Loucy (cell line): ENCODE data around the gene GABPA.

Source experiments
- H2AFZ ChIP-seq: fragments of 200-600 bp; sonication (generic); 2 replicates; pipeline ENCODE4 v1.6.0; 2016; ENCODE audit warnings: antibody characterized with exemption, mild to moderate bottlenecking, low read length, moderate library complexity
- H3F3A ChIP-seq: fragments of 200-600 bp; 2 replicates; pipeline ENCODE4 v1.6.0; 2016; ENCODE audit warnings: antibody characterized with exemption, low read depth, mild to moderate bottlenecking
- H3K27me3 ChIP-seq: fragments of 200-600 bp; sonication (generic); 2 replicates; pipeline ENCODE4 v1.6.1; 2014; ENCODE audit warnings: low read length, mild to moderate bottlenecking; ENCODE audit not compliant: insufficient read depth, poor library complexity, severe bottlenecking
- H3K36me3 ChIP-seq: fragments of 200-600 bp; sonication (generic); 2 replicates; pipeline ENCODE4 v1.6.1; 2016; ENCODE audit warnings: low read length; ENCODE audit not compliant: insufficient read depth
- H3K4me1 ChIP-seq: fragments of 200-600 bp; sonication (generic); 2 replicates; pipeline ENCODE4 v1.5.1; 2014; ENCODE audit warnings: low read length, mild to moderate bottlenecking; ENCODE audit not compliant: insufficient read depth, poor library complexity, severe bottlenecking
- H3K4me2 ChIP-seq: fragments of 200-600 bp; sonication (generic); 2 replicates; pipeline ENCODE4 v1.6.0; 2014; ENCODE audit warnings: antibody characterized with exemption, low read length, low read depth, mild to moderate bottlenecking; ENCODE audit not compliant: poor library complexity, severe bottlenecking
- H3K4me3 ChIP-seq: fragments of 200-600 bp; sonication (generic); 2 replicates; pipeline ENCODE4 v1.5.1; 2014; ENCODE audit warnings: low read length, mild to moderate bottlenecking, mixed read lengths; ENCODE audit not compliant: poor library complexity, severe bottlenecking
- H3K79me2 ChIP-seq: fragments of 200-600 bp; sonication (generic); 2 replicates; pipeline ENCODE4 v1.6.1; 2014; ENCODE audit warnings: low read length; ENCODE audit not compliant: insufficient read depth
- H3K9ac ChIP-seq: fragments of 200-600 bp; sonication (generic); 2 replicates; pipeline ENCODE4 v1.6.0; 2014; ENCODE audit warnings: mild to moderate bottlenecking, low read depth, low read length, moderate library complexity; ENCODE audit not compliant: poor library complexity, severe bottlenecking
- H3K9me2 ChIP-seq: fragments of 200-600 bp; sonication (generic); replicated peaks from 2 replicates; pipeline ENCODE4 v1.6.1; 2016; ENCODE audit warnings: low read depth, low read length, mixed read lengths
- H3K9me3 ChIP-seq: fragments of 200-600 bp; sonication (generic); 2 replicates; pipeline ENCODE4 v1.6.1; 2014; ENCODE audit warnings: mild to moderate bottlenecking, antibody characterized with exemption, low read length, low read depth; ENCODE audit not compliant: insufficient read depth
- H4K20me1 ChIP-seq: fragments of 200-600 bp; sonication (generic); 2 replicates; pipeline ENCODE4 v1.6.0; 2014; ENCODE audit warnings: antibody characterized with exemption, low read length, mild to moderate bottlenecking; ENCODE audit not compliant: insufficient read depth, poor library complexity, severe bottlenecking
- EZH2phosphoT487 ChIP-seq: fragments of 200-600 bp; IDR thresholded peaks from 2 replicates; pipeline ENCODE4 v1.6.1; 2018; ENCODE audit warnings: antibody characterized with exemption, mild to moderate bottlenecking, moderate library complexity, borderline replicate concordance
- TF ChIP-seq, protein P1 (sequence below): fragments of 200-600 bp; sonication (generic); conservative IDR thresholded peaks from 2 replicates; pipeline ENCODE4 v1.5.1; 2014; ENCODE audit warnings: mild to moderate bottlenecking, antibody characterized with exemption, low read length

The GABPA gene

DNA sequence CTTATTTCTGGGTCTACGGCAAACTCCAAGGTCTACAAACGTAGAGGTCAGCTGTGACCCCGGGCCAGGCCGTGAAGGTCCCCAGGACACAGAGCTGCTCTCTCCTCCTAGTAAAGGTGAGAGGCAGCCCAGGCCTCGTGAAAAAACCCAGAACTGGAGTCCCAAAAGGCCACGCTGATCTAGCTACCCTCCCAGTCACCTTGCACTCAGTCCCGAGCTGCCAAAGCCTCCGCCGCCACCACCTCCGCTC lies 193 bp upstream of the GABPA start:
- Histone ChIP-seq H3K79me2 (peaks cover 88% of the 10 kb centered on the region), H3K9ac (peak overlapping the region; percentile 97), H4K20me1 (peaks cover 29% of the 10 kb centered on the region), H3K9me2 (no peaks in the 10 kb centered on the region), H3F3A (no peaks in the 10 kb centered on the region), H3K27me3 (no peaks in the 10 kb centered on the region), H3K36me3 (peaks cover 6% of the 10 kb centered on the region; the same call in 1 of the 2 replicates), H3K9me3 (no peaks in the 10 kb centered on the region), H3K4me1 (peaks cover 55% of the 10 kb centered on the region), H3K4me2 (peak overlapping the region; percentile 82), H3K4me3 (peak overlapping the region; percentile 97), H2AFZ (peak overlapping the region; percentile 86)
- TF ChIP-seq, protein P1, sequence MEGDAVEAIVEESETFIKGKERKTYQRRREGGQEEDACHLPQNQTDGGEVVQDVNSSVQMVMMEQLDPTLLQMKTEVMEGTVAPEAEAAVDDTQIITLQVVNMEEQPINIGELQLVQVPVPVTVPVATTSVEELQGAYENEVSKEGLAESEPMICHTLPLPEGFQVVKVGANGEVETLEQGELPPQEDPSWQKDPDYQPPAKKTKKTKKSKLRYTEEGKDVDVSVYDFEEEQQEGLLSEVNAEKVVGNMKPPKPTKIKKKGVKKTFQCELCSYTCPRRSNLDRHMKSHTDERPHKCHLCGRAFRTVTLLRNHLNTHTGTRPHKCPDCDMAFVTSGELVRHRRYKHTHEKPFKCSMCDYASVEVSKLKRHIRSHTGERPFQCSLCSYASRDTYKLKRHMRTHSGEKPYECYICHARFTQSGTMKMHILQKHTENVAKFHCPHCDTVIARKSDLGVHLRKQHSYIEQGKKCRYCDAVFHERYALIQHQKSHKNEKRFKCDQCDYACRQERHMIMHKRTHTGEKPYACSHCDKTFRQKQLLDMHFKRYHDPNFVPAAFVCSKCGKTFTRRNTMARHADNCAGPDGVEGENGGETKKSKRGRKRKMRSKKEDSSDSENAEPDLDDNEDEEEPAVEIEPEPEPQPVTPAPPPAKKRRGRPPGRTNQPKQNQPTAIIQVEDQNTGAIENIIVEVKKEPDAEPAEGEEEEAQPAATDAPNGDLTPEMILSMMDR = no peak
- TF ChIP-seq EZH2phosphoT487 = no peak

DNA sequence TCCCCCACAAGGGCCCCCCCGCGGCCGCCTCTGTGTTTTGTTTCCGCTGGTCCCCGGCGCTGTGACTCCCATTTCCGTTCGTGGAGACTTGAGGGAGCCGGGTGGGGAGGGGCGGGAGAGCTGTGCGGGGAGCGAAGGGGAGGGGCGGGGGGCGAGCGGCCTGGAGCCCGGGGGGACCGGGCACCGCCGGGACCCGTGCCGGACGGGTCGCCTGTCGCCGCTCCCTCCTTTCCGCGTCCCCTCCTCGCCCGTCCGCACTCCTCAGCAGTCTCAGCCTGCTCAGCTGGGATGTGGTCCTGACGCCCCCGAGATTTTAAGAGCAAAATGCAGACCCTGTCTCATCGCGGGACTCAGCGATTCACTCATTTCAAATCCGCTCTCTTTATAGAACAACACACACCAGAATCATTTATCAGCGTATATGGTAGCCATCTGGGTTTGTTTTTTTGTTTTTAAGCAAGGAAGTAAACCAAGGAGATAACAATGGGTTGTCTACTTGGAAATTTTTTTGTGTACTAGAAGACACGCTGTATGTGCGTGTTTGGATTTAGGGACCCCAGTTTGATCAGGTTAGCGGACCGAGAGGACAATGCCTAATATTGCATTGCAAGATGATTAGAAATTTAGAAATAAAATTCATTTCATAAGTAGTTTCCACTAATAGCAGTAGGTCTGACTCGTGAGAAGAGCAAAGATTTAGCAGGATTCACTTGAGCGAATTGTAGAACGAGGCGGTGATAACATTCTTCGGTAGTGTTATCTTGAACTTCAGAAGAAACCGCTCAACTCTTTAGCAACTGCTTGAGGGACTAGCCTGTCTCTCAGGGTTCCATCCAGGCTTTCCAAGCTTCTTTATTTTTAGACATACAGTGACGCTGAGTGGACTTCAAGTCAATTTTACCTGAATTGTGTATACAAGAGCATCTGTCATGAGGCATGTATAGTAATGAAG lies 1.1 kb downstream of the GABPA start:
- H3K4me3 ChIP-seq = peak overlapping the region; percentile 97
- H3K4me2 ChIP-seq = peak overlapping the region; percentile 84

DNA sequence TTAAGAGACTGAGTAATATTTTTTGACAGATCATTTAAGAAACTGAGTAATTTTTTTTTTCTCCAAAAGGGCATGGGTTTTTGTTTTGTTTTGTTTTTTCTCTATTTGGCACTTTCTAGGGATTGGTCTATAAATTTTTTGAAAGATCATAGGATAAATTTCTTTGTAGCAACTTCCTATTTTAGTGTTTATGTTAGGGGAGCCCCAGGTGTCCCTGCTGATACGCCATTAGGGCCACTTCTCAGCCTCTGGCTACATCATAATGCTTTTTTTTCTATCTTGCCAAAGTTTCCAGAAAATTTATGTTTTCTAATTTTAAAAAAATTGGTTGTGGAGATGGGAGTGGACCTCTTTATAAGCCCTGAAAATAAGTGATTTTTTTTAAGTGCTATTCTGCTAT lies 2.6 kb downstream of the GABPA start:
- H2AFZ ChIP-seq = no peak overlapping the region
- H3K79me2 ChIP-seq = peaks cover 68% of the 10 kb centered on the region
- no peaks in the 10 kb centered on the region for H3F3A ChIP-seq
- H4K20me1 ChIP-seq = peaks cover 19% of the 10 kb centered on the region
- peak overlapping the region; percentile 97 for H3K9ac ChIP-seq
- H3K9me3 ChIP-seq = no peaks in the 10 kb centered on the region
- no peaks in the 10 kb centered on the region for H3K27me3 ChIP-seq
- no peaks in the 10 kb centered on the region for H3K9me2 ChIP-seq
- H3K4me1 ChIP-seq = peaks cover 50% of the 10 kb centered on the region
- peak overlapping the region; percentile 84 for H3K4me2 ChIP-seq
- H3K4me3 ChIP-seq = peak overlapping the region; percentile 97
- H3K36me3 ChIP-seq = no peaks in the 10 kb centered on the region
- no peak for TF ChIP-seq EZH2phosphoT487
- TF ChIP-seq, protein P1 = no peak

More for the DNA sequence above, 1.1 kb downstream of the GABPA start:
- Histone ChIP-seq H3K9me3 (no peaks in the 10 kb centered on the region), H3K9ac (peak overlapping the region; percentile 97), H3K79me2 (peaks cover 83% of the 10 kb centered on the region), H3K4me1 (peaks cover 54% of the 10 kb centered on the region), H3K36me3 (no peaks in the 10 kb centered on the region), H2AFZ (peak overlapping the region; percentile 97), H3K9me2 (no peaks in the 10 kb centered on the region), H4K20me1 (peaks cover 25% of the 10 kb centered on the region), H3K27me3 (no peaks in the 10 kb centered on the region), H3F3A (no peaks in the 10 kb centered on the region)
- TF ChIP-seq, protein P1 = no peak
- TF ChIP-seq EZH2phosphoT487 = no peak
